HCT116 (cell line): ENCODE results near the gene SMIM36. TPM values are rescaled to one million over a fixed set of nuclear protein-coding genes. Genes with fewer than 3 reads are reported as not detected.

Experiments used
- ATAC-seq: fragments of 200-7000 bp; cut with Tn5 transposase; 2 replicates; pipeline ENCODE4 v1.9.1; 2020; ENCODE audit warnings: mild to moderate bottlenecking, moderate library complexity
- BruUV-seq: library from RNA; stranded (reverse); fragments of 400-500 nt; replicated peaks from 2 replicates; lab custom pipeline; 2021; lab: Mats Ljungman, UMichigan
- CTCF ChIA-PET: fragments of 300-600 bp; sonication (Branson Sonifier 250); formaldehyde crosslinking; loops from one replicate; lab custom pipeline; 2021; ENCODE audit warnings: antibody characterized with exemption; lab: Charles Lee
- POLR2A ChIA-PET: fragments of 300-600, 350-600 bp; sonication (Branson Sonifier 250); formaldehyde crosslinking; loops from one replicate; lab custom pipeline; 2021; ENCODE audit warnings: antibody characterized with exemption; lab: Charles Lee
- RAD21 ChIA-PET, 2 experiments: fragments of 300-600 bp; sonication (Branson Sonifier 250); formaldehyde crosslinking; loops; one replicate each; lab custom pipeline; 2023; ENCODE audit warnings: low total read pairs in 2 of 2; ENCODE audit not compliant: uncharacterized antibody in 2 of 2, unreplicated experiment in 2 of 2, low non-redundant PET in 1 of 2; lab: Charles Lee
- DNase-seq: peaks from one replicate; pipeline ENCODE4 v3.0.0-alpha.2; 2010; ENCODE audit warnings: low read depth, low spot score
- H2AFZ ChIP-seq: fragments of 200-600 bp; shearing (Covaris generic), sonication (generic); 2 replicates; pipeline ENCODE4 v1.6.1; 2017; ENCODE audit warnings: low read depth, mixed run types, mixed read lengths, antibody characterized with exemption, low read length; ENCODE audit not compliant: poor library complexity, severe bottlenecking
- H3K27ac ChIP-seq: 2 replicates; pipeline ENCODE4 v1.5.1; 2012; ENCODE audit warnings: low read depth, low read length
- H3K27me3 ChIP-seq: fragments of 200-600 bp; sonication (generic); 2 replicates; pipeline ENCODE4 v1.6.1; 2016; ENCODE audit warnings: mixed run types, low read length, mixed read lengths; ENCODE audit not compliant: insufficient read depth
- H3K36me3 ChIP-seq, 2 experiments: fragments of 200-500 bp in 1 of 2; fragments of 200-600 bp in 1 of 2; sonication (Bioruptor generic) in 1 of 2; sonication (generic) in 1 of 2; 2 replicates each; pipeline versions ENCODE4 v1.5.1 to v1.6.1; 2014 to 2016; ENCODE audit warnings: low read length in 2 of 2, inconsistent platforms in 1 of 2, mixed read lengths in 1 of 2, mixed run types in 1 of 2; ENCODE audit not compliant: insufficient read depth in 2 of 2, control insufficient read depth in 1 of 2
- H3K4me1 ChIP-seq, 2 experiments: fragments of 200-600 bp in 1 of 2; sonication (generic) in 1 of 2; 2 replicates each; pipeline versions ENCODE4 v1.5.1 to v1.6.1; 2012 to 2017; ENCODE audit warnings: low read length in 2 of 2, inconsistent platforms in 1 of 2, mild to moderate bottlenecking in 1 of 2, mixed read lengths in 1 of 2, mixed run types in 1 of 2, moderate library complexity in 1 of 2; ENCODE audit not compliant: insufficient read depth in 2 of 2, control insufficient read depth in 1 of 2
- H3K4me2 ChIP-seq: fragments of 200-600 bp; sonication (generic); 2 replicates; pipeline ENCODE4 v1.6.1; 2017; ENCODE audit warnings: mixed run types, low read length, mixed read lengths
- H3K4me3 ChIP-seq, 2 experiments: fragments of 200-600 bp in 1 of 2; sonication (generic) in 1 of 2; replicated peaks in 1 of 2; 2 replicates each; pipeline ENCODE4 v1.5.1; 2011 to 2016; ENCODE audit warnings: low read length in 2 of 2, control low read depth in 1 of 2, low read depth in 1 of 2, mild to moderate bottlenecking in 1 of 2, mixed read lengths in 1 of 2, mixed run types in 1 of 2
- H3K79me2 ChIP-seq: fragments of 200-600 bp; sonication (generic); 2 replicates; pipeline ENCODE4 v1.6.1; 2017; ENCODE audit warnings: mild to moderate bottlenecking, mixed run types, low read length, moderate library complexity, mixed read lengths; ENCODE audit not compliant: insufficient read depth
- H3K9ac ChIP-seq: fragments of 200-600 bp; sonication (generic); 2 replicates; pipeline ENCODE4 v1.6.1; 2016; ENCODE audit warnings: low read length, mixed read lengths
- H3K9me2 ChIP-seq: fragments of 200-600 bp; sonication (generic), shearing (Covaris generic); 2 replicates; pipeline ENCODE4 v1.6.1; 2017; ENCODE audit warnings: mixed run types, mild to moderate bottlenecking, moderate library complexity; ENCODE audit not compliant: insufficient read depth
- H3K9me3 ChIP-seq, 2 experiments: fragments of 200-500 bp in 1 of 2; fragments of 200-600 bp in 1 of 2; sonication (Bioruptor generic) in 1 of 2; sonication (generic) in 1 of 2; 2 replicates each; pipeline ENCODE4 v1.6.1; 2014 to 2017; ENCODE audit warnings: low read length in 2 of 2, mixed read lengths in 2 of 2, inconsistent platforms in 1 of 2, low read depth in 1 of 2, mild to moderate bottlenecking in 1 of 2, mixed run types in 1 of 2, moderate library complexity in 1 of 2; ENCODE audit not compliant: control insufficient read depth in 1 of 2, insufficient read depth in 1 of 2
- H4K20me1 ChIP-seq: fragments of 200-600 bp; sonication (generic), shearing (Covaris generic); 2 replicates; pipeline ENCODE4 v1.6.1; 2017; ENCODE audit warnings: mixed run types, mild to moderate bottlenecking, moderate library complexity; ENCODE audit not compliant: insufficient read depth
- EGR1 ChIP-seq: IDR thresholded peaks from 2 replicates; pipeline ENCODE4 v1.6.1; 2012; ENCODE audit warnings: low read depth
- ELF1 ChIP-seq: IDR thresholded peaks from 2 replicates; pipeline ENCODE4 v1.6.1; 2012; ENCODE audit warnings: low read depth, borderline replicate concordance
- EZH2 ChIP-seq: fragments of 200-600 bp; sonication (generic); IDR thresholded peaks from 2 replicates; pipeline ENCODE4 v1.6.1; 2017; ENCODE audit warnings: antibody characterized with exemption, mixed run types
- EZH2phosphoT487 ChIP-seq: fragments of 200-600 bp; IDR thresholded peaks from 2 replicates; pipeline ENCODE4 v1.6.1; 2018; ENCODE audit warnings: antibody characterized with exemption, borderline replicate concordance
- JUND ChIP-seq: IDR thresholded peaks from 2 replicates; pipeline ENCODE4 v1.6.1; 2012
- POLR2AphosphoS5 ChIP-seq: IDR thresholded peaks from 2 replicates; pipeline ENCODE4 v1.6.1; 2011; ENCODE audit warnings: mild to moderate bottlenecking, low read depth, low read length, moderate library complexity
- SIN3A ChIP-seq: IDR thresholded peaks from 2 replicates; pipeline ENCODE4 v1.6.1; 2012; ENCODE audit warnings: low read depth
- SRF ChIP-seq: IDR thresholded peaks from 2 replicates; pipeline ENCODE4 v1.6.1; 2012; ENCODE audit warnings: low read depth
- YY1 ChIP-seq: IDR thresholded peaks from 2 replicates; pipeline ENCODE4 v1.6.1; 2011; ENCODE audit warnings: low read length, low read depth, moderate library complexity, mild to moderate bottlenecking; ENCODE audit not compliant: insufficient replicate concordance; ENCODE audit errors: extremely low read depth
- ZBTB33 ChIP-seq: IDR thresholded peaks from 2 replicates; pipeline ENCODE4 v1.6.1; 2011; ENCODE audit warnings: mild to moderate bottlenecking, low read length, moderate library complexity; ENCODE audit not compliant: insufficient replicate concordance; ENCODE audit errors: extremely low read depth
- ZFX ChIP-seq: fragments of 450-650 bp; IDR thresholded peaks from 2 replicates; pipeline ENCODE4 v1.6.1; 2017
- ZNF274 ChIP-seq: fragments of 200-500 bp; sonication (Bioruptor generic); IDR thresholded peaks from 2 replicates; pipeline ENCODE4 v1.6.1; 2014; ENCODE audit warnings: mild to moderate bottlenecking, low read depth, low read length, inconsistent platforms
- intact Hi-C: fragments of 100-400 bp; cut with micrococcal nuclease; formaldehyde crosslinking; loops from 2 replicates; pipeline ENCODE4 v1.10.0; 2022
- total RNA-seq: library from RNA; stranded (reverse); gene quantifications from one replicate; pipeline ENCODE4 v1.2.1, GENCODE V29; 2021; ENCODE audit not compliant: unreplicated experiment

SMIM36 gene
- total RNA-seq, 1 experiment from 2014 or later, result 0.37 TPM

DNA sequence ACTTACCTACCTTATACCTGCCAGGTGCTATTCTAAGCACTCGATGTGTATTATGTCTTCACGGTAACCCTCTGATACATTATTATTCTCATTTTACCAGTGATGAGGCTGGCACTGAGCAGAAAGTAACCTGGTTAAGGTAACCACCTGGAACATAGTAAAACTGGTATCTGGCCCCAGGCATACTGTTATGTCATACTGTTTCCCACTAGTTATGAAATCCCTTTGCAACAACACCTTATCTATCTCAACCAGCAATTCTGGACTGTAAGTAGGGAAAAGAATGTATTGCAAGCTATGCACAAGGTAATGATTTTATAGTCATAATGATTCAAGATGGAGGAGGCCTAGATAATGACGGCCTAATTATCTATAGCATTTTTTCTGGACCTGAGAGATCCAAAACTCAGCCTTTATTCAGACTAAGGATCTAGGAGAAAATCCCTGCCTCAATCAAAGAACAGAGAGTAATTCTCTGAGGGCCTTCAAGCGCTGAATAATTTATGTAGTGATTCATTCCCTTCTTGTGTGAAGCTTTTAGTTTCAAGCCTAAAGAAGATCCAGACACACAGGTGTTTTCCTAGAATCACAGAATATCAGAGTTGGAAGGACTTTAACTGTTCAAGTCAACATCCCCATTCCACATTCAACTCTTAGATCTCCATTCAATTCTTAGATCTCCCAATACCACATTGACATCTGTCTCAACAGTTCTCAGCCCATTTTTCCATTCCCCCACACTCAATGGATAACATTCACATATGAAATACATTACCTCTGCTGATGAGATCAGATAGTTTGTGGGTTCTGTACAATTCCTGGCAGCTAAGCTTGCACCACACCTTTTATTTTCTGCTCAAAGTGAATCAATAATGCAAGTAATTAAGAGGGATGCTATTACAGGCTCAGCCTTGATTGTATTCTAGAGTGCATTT is 74.8 kb downstream of the SMIM36 start:
- POLR2A ChIA-PET, result no interaction called here
- H3K27ac ChIP-seq, result no peak overlapping the region
- TF ChIP-seq SRF (no peak), ZBTB33 (no peak)
- TF ChIP-seq, all 23 proteins: peak for 0
- peaks cover 21 to 29% of the 10 kb centered on the region in 2 experiments for H3K4me1 ChIP-seq
- ATAC-seq, result no peak
- H3K9me3 ChIP-seq, result no peaks in the 10 kb centered on the region
- no peak overlapping the region for H2AFZ ChIP-seq
- intact Hi-C loops, result no loop called here
- H3K79me2 ChIP-seq, result no peaks in the 10 kb centered on the region
- no peak overlapping the region for H3K9ac ChIP-seq
- no peak overlapping the region for H3K4me2 ChIP-seq
- H3K36me3 ChIP-seq, result no peaks in the 10 kb centered on the region
- no peaks in the 10 kb centered on the region for H4K20me1 ChIP-seq
- no peak overlapping the region for H3K4me3 ChIP-seq
- no peaks in the 10 kb centered on the region for H3K9me2 ChIP-seq
- BruUV-seq, result no TSS peak
- ChIA-PET CTCF (no interaction called here), RAD21 (no interaction called here)
- peaks cover 12% of the 10 kb centered on the region; the same call in 1 of the 2 replicates for H3K27me3 ChIP-seq
- no peak for DNase-seq

DNA sequence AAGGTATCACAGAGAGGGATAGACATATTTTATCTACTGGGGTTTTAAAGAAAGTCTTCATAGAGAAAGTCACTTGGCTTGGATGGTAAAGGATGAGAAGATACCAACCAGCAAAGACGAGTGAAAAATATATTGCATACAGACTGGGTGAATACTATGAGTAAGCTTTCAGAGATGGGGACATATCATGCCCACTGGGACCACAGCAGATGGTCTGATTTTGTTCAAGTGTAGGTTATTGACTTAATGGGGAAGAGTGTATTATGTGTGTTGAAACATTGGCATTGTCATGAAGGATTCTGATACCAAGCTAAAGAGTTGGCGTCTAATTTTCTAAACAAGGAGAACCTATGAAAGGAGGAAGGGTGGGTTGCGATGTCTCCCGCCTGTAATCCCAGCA is 75.8 kb downstream of the SMIM36 start:
- no peak for DNase-seq
- no peak overlapping the region for H3K9ac ChIP-seq
- no peaks in the 10 kb centered on the region for H3K36me3 ChIP-seq
- intact Hi-C loops, result no loop called here
- peaks cover 12% of the 10 kb centered on the region; the same call in 1 of the 2 replicates for H3K27me3 ChIP-seq
- ChIA-PET CTCF (no interaction called here), POLR2A (no interaction called here), RAD21 (no interaction called here)
- no peak overlapping the region for H3K27ac ChIP-seq
- H3K9me3 ChIP-seq, result no peaks in the 10 kb centered on the region
- no peaks in the 10 kb centered on the region for H3K79me2 ChIP-seq
- no peak overlapping the region for H2AFZ ChIP-seq
- H3K4me1 ChIP-seq, result peaks cover 21 to 39% of the 10 kb centered on the region in 2 experiments
- no peak overlapping the region for H3K4me3 ChIP-seq
- ATAC-seq, result no peak
- BruUV-seq, result no TSS peak
- no peaks in the 10 kb centered on the region for H3K9me2 ChIP-seq
- no peaks in the 10 kb centered on the region for H4K20me1 ChIP-seq
- no peak overlapping the region for H3K4me2 ChIP-seq
- TF ChIP-seq JUND (no peak), ZBTB33 (no peak), EZH2 (no peak), ZFX (no peak), YY1 (no peak), SIN3A (no peak), EZH2phosphoT487 (no peak), ELF1 (no peak), POLR2AphosphoS5 (no peak), EGR1 (no peak), ZNF274 (no peak)
